NCI-H2171 (cell line): Measurements from ENCODE around the gene NXN.
"Not testable (repeated sequence)": the region's sequence is repeated elsewhere in the genome, so short reads cannot be mapped to it uniquely, and the experiment has no call there.

ENCODE experiments used
- DNase-seq: peaks from one replicate; lab custom pipeline; 2025; lab: John Stamatoyannopoulos, UW

NXN gene

DNA sequence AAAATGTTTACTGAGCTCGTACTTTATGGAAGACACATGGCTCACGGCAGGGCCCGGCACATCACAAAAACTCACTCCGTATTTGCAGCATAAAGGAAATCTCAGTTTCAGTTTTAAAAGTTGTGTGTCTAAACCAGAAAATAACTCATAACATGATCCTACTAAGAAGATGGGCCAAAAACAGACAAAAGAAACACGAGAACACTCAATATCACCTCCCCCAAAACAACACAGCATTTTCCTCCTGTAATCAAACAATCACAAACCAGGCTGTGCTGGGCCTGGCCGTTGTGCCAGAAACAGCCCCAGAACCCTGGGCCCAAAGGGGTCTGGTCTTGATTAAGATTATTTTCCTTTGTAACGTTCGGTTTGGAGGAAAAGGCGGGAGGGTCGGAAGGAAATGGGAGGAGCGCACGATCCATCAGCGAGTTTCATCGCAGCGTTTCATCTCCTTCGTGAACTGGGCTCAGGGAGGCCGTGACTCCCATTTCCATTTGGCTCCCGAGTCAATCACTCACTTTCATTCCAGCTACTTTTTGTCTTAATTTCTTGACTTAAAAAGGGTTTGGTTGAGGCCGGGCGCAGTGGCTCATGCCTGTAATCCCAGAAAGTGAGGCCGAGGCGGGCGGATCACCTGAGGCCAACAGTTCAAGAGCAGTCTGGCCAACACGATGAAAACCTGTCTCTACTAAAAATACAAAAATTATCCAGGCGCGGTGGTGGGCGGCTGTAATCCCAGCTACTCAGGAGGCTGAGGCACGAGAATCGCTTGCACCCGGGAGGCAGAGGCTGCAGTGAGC lies 61.4 kb downstream of the NXN start:
- DNase-seq = no peak

DNA sequence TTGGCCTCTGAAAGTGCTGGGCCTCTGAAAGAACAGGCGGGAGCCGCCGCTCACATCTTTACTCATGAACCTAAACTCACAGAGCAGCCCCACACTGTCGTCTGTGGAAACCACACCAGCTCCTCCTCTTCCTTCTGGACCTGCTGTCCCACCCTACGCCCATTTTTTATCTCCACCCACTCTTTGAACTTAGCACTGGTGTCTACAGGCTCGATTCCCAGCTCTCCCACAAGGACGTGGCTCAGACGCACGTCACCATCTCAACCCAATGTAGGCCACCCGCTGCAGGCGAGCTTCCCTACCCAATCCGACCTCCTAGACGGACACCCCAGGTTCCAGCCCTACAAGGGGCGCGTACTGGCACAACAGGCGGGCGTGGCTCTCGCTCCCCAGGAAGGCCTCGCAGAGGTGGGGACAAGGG lies 62.2 kb downstream of the NXN start:
- no peak for DNase-seq

DNA sequence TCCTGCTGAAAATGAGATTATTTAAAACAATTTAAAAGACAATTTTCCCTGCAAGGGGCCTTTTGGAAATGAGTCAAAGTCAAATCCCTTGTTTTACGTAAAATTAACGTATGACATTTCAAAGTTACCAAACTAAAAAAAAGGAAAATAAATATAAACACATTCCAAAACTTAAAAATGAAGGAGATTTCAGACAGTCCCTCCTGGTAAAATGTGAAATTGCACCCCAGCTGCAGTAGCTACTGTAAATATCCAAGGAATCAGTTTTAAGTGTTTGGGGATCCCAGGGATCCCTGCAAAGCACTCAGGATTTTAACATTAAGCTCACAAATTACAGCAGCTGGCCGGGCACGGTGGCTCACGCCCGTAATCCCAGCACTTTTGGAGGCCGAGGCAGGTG lies 63.3 kb downstream of the NXN start:
- no peak for DNase-seq

DNA sequence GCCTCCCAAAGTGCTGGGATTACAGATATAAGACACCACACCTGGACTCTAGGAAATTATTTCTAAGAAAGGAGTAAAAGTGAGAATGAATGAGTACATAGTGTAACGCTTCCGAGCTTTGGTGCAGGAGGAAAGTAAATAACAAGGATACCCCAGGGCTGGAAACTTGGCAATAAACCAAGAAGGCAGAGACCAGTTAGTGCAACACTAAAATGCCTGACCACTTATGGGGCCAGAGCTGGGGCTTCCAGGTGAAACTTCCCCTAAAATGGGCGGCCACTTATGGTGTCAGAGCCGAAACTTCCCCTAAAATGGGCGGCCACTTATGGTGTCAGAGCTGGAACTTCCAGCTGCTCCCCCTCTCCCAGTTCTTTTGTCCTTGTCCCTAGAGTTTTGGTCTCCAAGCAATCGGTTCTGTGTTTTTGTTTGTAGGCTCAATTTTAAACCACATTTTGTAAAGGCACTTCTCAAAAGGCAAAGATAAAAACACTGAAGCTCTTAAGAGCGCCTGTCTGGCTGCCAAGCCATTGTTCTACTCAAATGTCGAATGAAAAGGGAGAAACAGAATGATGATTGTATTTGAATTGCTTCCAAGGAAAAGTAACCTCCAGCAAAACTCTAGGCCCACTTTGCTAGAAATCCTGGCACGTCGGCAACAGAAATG lies 63.9 kb downstream of the NXN start:
- peak; percentile 20 for DNase-seq

DNA sequence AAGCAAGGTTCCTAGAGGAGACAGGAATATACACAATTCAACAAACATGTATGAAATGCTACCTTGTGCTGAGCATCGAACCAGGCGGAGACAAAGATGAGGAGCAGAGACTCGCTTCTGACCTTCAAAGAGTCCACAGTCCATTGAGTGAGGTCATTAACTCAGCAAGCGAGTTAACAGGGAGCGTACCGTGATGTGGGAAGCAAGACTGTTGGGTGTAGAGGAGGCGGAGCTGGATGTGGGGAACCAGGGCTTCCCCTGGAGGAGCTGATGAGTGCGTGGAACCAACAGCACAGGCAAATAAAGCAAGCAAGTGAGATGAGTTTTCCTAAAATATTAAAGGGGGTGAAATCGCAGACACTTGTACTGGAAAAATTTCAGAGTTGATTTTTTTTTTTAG lies 65.0 kb downstream of the NXN start:
- DNase-seq = no peak

DNA sequence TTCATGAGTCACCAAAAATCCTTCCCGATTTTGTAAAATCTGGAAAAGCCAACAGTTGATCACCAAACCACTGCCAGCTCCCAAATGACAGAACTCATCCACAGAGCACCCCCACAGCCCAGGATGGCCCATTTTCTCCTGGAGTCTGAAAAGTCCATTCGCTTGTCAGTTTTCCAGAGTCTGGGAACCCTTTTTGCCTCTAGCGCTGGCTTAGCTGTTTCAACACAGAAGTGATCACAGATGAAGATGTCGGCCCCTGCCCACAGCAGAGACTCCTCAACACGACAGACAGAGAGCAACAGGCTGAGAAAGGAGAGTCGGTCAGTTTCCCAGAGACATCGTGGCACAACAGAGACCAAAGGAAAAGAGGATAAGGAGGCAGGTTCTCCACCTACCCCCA lies 66.4 kb downstream of the NXN start:
- DNase-seq = no peak

DNA sequence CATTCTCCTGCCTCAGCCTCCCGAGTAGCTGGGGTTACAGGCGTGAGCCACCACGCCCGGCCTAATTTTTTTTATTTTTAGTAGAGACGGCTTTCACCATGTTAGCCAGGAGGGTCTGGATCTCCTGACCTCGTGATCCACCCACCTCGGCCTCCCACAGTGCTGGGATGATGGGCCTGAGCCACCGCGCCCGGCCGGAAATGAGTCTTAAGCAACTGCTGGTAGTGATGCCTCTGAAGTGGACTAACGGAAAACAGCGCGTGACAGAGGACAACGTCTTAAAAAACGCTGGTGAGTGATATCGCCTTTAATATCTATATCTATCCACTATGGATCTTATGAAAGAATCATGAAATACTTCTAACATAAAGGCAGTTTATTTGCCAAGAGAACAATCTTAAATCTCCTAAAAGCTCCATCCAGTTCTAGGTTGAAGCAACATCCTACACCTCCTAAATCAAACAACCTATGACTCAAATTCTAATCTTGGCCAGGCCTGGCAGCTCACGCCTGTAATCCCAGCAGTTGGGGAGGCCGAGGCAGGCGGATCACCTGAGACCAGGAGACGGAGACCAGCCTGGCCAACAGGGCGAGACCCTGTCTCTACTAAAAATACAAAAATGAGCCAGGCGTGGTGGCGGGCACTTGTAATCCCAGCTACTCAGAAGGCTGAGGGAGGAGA lies 69.8 kb downstream of the NXN start:
- DNase-seq = no peak

DNA sequence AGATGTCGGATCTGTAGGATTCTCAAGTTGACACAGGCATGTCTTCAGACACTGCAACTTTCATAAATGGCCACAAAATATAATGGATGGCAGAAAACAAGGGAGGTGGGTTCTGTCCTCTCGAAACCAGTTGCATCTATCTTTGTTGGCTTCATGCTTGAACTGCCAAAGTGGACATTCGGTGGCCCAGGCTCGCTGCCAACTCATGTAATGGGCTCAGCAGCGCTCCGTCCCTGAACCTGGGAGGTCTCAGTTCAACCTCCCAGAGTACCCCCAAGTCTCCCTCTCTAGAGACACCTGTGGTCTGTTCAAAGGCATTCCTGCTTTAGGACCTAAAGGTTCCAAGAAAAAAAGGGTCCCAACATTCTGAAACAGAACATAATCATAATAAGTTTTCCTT lies 71.9 kb downstream of the NXN start:
- no peak for DNase-seq

DNA sequence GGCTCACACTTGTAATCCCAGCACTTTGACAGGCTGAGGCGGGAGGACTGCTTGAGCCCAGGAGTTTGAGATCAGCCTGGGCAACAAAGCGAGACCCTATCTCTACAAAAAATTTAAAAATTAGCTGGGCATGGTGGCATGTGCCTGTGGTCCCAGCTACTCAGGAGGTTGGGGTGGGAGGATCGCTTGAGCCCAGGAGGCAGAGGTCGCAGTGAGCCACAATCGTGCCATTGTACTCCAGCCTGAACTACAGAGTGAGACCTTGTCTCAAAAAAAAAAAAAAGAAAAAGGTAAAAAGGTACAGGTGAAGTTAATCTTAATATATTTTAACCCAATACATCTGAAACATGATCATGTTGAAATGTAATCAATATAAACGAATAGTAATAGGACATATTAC lies 73.9 kb downstream of the NXN start:
- not testable (repeated sequence) for DNase-seq

DNA sequence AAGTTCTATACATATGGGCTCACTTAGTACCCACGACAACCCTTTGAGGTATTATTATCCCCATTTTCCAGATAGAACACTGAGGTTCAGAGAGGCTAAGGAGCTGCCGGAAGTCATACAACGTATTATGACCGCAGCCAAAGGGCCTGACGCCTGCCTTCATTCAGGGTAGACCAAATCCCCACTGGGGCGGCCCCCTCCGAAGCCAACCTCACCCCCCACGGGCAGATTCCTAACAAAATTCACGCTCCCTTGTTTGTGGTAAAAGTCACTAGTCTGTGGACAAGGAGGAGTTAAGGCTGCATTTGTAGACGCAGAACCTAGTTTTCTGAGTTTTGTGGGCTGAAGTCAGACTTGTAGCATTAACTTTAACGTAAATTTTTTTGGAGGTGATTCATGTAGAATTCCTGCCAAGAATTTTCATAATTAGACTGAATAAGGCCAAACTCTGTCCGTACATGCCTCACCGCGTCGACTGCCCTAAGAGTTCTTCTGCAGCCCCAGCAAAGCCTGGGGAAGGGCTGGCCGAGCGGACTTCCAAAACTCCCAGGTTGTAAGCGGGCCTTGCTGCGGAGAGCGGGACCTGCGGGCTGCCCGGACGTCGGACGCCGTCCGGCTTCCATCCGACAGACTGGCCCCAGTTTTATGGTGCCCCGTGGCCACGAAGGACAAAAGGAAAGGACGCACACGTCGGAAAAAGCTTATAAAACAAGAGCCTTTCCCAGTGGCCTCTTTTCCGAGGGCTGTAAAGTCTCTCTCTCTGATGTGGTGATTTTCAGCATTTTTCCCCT lies 75.7 kb downstream of the NXN start:
- DNase-seq = no peak

DNA sequence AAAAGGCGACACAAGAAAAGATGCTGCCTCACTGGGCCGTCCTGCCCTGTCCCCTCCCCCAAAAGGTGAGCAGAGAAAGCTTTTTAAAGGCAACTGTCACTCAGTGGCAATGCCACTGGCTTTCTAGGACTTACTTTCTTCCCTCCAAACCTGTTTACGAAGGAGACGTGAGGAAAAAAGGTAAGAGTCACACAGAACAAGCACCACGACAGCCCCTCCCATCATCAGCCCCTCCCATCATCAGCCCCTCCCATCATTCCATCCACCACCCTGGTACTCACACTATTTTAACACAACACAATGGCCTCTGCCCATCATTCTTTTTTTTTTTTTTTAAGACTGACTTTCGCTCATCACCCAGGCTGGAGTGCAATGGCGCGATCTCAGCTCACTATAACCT lies 77.1 kb downstream of the NXN start:
- no peak for DNase-seq

DNA sequence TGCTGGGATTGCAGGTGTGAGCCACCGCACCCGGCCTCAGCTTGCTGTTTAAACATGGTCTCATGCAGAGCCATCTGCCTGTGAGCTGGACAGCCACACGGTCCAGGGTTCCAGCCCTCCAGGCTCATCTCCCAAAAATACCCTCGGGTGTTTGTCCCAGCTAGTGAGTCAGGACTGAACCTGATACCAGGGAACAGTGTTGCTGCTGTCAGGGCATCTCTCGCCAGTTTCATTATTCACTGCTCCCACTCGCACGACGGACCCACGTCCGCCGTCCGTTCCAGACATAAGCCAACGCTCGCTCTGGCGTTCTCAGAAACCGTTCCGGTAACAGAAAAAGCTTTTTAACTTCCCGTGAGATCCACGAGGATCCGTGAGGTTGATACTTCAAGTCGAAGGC lies 77.6 kb downstream of the NXN start:
- no peak for DNase-seq

DNA sequence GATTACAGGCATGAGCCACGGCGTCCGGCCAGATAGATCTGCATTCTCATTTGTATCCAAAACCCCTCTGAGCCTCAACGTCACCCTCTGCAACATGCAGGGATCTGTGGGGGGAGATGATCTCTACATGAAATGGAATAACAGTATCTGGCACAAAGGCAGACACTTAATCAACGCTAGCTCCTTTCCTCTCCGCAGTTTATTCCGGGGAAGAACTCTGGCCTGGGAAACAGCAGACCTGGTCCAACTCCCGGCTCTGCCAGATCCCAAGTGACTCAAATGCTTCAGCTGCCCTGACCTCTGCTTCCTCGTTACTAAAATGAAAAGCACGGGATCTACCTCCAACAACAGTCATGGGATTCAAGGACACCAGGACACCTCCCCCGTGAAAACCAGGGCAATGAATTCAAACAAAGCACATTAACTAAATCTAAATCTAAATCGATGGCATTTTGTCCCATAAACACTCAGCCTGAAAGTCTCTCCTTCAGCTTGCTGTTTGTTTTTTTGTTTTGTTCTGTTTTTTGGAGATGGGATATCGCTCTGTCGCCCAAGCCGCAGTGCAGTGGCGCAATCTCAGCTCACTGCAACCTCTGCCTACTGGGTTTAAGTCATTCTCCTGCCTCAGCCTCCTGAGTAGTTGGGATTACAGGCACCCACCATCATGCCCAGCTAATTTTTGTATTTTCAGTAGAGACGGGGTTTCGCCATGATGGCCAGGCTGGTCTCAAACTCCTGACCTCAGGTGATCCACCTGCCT lies 78.2 kb downstream of the NXN start:
- no peak for DNase-seq

DNA sequence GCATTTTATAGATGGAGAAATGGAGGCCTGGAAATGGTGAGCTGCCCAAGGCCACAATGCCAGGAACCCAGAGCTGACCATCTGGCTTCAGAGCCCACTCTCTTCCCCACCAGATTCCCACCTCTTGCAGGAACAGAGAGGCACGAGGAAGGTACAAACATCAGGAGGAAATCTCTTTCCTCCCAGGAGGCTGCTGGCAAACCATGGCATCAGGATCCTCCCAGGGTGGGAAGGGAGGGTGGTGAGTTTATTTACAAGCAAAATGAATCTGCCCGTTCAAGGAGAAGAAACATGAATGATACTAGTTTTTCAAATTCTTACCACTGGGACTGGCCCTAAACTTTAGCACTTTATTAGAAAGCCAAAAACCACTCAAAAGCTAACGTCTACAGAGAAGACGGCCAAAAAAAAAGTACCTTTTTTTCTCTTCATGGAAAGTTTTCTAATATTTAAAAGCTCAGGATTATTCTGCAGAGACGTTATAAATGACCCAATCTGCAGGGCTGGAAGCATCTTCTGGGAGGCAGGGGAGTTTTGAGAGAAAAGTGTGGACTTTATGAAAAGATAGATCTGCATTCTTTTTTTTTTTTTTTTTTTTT lies 79.1 kb downstream of the NXN start:
- no peak for DNase-seq

DNA sequence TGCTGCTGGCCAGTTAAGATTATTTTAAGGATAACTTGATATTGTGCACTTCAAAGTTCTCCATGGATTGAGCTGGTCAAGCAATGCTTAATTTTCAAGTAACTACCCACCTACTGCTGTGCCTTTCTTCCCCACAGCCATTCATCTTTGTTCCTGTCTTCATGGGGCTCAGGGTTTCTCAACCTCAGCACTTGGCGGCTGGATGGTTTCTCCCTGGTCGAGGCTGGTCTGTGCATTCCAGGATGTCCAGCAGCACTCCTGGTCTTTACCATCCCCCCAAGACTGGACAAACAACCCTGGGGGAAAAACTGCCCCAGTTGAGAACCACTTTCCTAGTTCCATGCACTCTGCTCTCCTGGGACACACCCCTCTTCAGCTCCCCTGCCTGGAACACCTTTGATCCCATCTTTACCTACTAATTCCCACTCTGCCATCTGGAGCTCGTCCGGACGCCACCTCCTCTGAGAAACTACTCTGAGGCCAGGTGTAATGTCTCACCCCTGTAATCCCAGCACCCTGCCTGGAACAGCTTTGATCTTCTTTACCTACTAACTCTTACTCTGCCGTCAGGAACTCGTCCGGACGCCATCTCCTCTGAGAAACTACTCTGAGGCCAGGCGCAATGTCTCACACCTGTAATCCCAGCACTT lies 81.5 kb downstream of the NXN start:
- DNase-seq = no peak

DNA sequence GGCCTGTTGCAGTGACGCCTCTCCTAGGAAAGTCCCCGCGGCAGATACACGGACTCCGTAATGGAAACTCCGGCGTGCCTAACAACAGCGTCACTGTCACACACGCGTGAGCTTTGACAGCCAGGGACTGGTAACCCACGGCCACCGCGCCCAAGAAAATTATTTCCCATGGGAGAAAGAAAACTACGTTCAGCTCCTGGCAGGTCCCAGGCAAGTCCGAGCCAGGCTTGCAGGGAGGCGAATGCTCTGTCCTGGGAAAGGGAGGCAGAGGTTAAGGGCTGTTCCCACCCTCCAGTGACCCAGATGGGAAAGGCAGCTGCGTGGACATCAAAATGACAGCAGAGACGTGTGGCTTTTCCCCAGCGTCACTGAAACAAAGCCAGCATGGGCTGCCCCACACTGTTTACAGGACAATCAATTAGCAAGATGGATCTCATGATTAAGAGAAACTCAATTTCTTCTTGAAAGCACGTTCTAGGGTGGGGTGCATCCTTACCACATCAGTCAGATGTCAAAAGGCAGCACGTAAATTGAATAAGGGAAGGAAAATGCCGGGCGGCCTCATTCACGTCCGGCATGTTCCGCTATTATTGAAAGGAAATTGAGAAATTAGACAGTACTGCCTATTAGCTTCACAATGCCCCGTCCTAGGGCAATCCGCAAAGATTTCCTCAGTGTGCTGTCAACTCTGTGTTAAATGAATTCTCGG lies 82.5 kb downstream of the NXN start:
- DNase-seq = no peak

DNA sequence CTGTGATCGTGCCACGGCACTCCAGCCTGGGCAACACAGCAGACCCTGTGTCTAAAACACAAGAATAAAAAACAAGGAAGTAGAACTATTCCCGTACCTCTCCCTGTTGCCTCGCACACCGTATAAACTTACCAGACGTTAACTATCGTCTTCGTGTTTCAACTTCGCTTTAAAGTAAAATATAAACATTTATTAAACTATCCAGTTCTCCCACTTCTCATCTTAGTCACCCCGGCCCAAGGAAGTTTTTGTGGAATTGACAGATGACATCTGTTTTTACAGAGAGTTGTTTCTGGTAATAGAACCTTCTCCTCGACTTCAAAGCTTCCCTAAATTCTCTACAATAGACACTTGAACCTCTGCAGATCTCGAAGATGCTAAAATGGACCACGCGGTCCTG lies 83.1 kb downstream of the NXN start:
- DNase-seq = no peak

DNA sequence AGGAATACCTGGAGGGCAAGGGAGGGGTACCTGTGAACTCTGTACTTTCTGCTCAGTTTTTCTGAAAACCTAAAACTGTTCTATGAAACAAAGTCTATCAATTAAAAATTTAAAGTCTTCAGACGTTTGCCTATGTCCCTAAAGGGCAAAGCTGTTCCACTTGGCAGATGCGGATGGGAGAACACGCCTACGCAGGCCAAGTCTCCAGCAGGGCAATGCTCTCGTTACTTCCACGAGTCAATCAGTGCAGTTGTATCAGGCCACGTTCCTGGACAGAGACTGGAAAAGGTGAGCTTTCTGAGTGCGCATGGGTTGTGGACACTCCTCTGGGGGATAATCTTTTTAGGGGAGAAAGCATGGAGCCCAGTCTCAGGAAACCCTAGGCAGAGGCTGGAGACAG lies 86.6 kb downstream of the NXN start:
- no peak for DNase-seq

DNA sequence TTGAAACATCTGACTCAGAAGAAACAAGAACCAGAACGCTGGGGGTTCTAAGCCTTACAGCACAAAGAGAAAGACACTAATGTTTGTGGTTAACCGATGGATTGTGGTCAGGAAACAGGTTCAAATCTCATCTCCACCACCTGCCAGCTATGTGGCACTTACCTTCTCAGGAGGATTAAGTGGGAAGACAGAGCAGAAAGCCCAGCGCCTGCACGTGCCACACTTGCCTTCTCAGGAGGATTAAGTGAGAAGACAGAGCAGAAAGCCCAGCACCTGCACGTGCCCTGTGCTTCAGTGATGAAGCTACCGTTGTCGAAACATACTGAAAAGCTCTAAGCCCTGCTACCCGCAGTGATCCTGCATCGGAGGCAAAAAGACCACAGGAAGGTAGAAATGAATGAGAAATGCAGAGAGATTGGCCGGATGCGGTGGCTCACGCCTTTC lies 90.6 kb downstream of the NXN start:
- DNase-seq = peak; percentile 36
